OCI-LY1 (cell line): ENCODE results near the gene CALU.

Experiments used
- H2AFZ ChIP-seq: fragments of 200-600 bp; sonication (generic), shearing (Covaris generic); 2 replicates; pipeline ENCODE4 v1.6.0; 2014; ENCODE audit warnings: antibody characterized with exemption, mild to moderate bottlenecking, low read length
- H3F3A ChIP-seq: fragments of 200-600 bp; sonication (generic), shearing (Covaris generic); 2 replicates; pipeline ENCODE4 v1.6.0; 2014; ENCODE audit warnings: mild to moderate bottlenecking, antibody characterized with exemption, low read length, moderate library complexity; ENCODE audit not compliant: insufficient read depth
- H3K27ac ChIP-seq: fragments of 200-600 bp; sonication (generic); 2 replicates; pipeline ENCODE4 v1.5.1; 2014; ENCODE audit warnings: low read length, mixed run types, mild to moderate bottlenecking, low read depth; ENCODE audit not compliant: poor library complexity, severe bottlenecking
- H3K27me3 ChIP-seq: fragments of 200-600 bp; sonication (generic); 2 replicates; pipeline ENCODE4 v1.6.0; 2014; ENCODE audit warnings: antibody characterized with exemption, mild to moderate bottlenecking, low read length, moderate library complexity; ENCODE audit not compliant: insufficient read depth
- H3K36me3 ChIP-seq: fragments of 200-600 bp; sonication (generic); 2 replicates; pipeline ENCODE4 v1.6.1; 2014; ENCODE audit warnings: mild to moderate bottlenecking, antibody characterized with exemption, low read length, moderate library complexity, mixed read lengths; ENCODE audit not compliant: insufficient read depth
- H3K4me1 ChIP-seq: fragments of 200-600 bp; sonication (generic); 2 replicates; pipeline ENCODE4 v1.5.1; 2014; ENCODE audit warnings: mild to moderate bottlenecking, low read length, moderate library complexity; ENCODE audit not compliant: insufficient read depth, severe bottlenecking
- H3K4me2 ChIP-seq: fragments of 200-600 bp; sonication (generic), shearing (Covaris generic); 2 replicates; pipeline ENCODE4 v1.6.1; 2014; ENCODE audit warnings: low read length
- H3K4me3 ChIP-seq: fragments of 200-600 bp; sonication (generic); 2 replicates; pipeline ENCODE4 v1.5.1; 2014; ENCODE audit warnings: low read length, low read depth, mild to moderate bottlenecking, mixed read lengths; ENCODE audit not compliant: poor library complexity, severe bottlenecking
- H3K79me2 ChIP-seq: fragments of 200-600 bp; shearing (Covaris generic); 2 replicates; pipeline ENCODE4 v1.6.1; 2016; ENCODE audit warnings: mixed run types, low read length, mixed read lengths; ENCODE audit not compliant: insufficient read depth
- H3K9ac ChIP-seq: fragments of 200-600 bp; sonication (generic), shearing (Covaris generic); 2 replicates; pipeline ENCODE4 v1.6.1; 2014; ENCODE audit warnings: mild to moderate bottlenecking, low read length, mixed read lengths
- H3K9me2 ChIP-seq: fragments of 200-600 bp; sonication (generic), shearing (Covaris generic); 2 replicates; pipeline ENCODE4 v1.6.1; 2014; ENCODE audit warnings: low read depth, mild to moderate bottlenecking, low read length, mixed read lengths
- H3K9me3 ChIP-seq: fragments of 200-600 bp; shearing (Covaris generic); 2 replicates; pipeline ENCODE4 v1.6.1; 2014; ENCODE audit warnings: low read length, mixed read lengths
- H4K20me1 ChIP-seq: fragments of 200-600 bp; sonication (generic), shearing (Covaris generic); 2 replicates; pipeline ENCODE4 v1.6.0; 2016; ENCODE audit warnings: mild to moderate bottlenecking, low read length; ENCODE audit not compliant: insufficient read depth
- CTCF ChIP-seq: fragments of 200-600 bp; sonication (generic), shearing (Covaris generic); IDR thresholded peaks from 2 replicates; pipeline ENCODE4 v1.5.1; 2017; ENCODE audit warnings: mild to moderate bottlenecking, antibody characterized with exemption, low read length, moderate library complexity, mixed read lengths
- EZH2 ChIP-seq: fragments of 200-600 bp; sonication (generic), shearing (Covaris generic); IDR thresholded peaks from 2 replicates; pipeline ENCODE4 v1.8.0; 2017; ENCODE audit warnings: borderline replicate concordance, mixed run types, mild to moderate bottlenecking, antibody characterized with exemption, low read length, moderate library complexity, mixed read lengths

Gene CALU

GRCh38 chr7:128713794-128714193 is 25.4 kb upstream of the CALU start:
- TF ChIP-seq EZH2 = no peak
- TF ChIP-seq CTCF = no peak
- H3K27me3 ChIP-seq = peaks cover 21% of the 10 kb centered on the region
- no peak overlapping the region for H3K4me2 ChIP-seq
- no peak overlapping the region for H3K27ac ChIP-seq
- no peaks in the 10 kb centered on the region for H3K9me2 ChIP-seq
- H3K9ac ChIP-seq = no peak overlapping the region
- H3K36me3 ChIP-seq = no peaks in the 10 kb centered on the region; the same call in 1 of the 2 replicates
- H3K4me1 ChIP-seq = no peaks in the 10 kb centered on the region
- no peak overlapping the region for H2AFZ ChIP-seq
- no peaks in the 10 kb centered on the region for H3K79me2 ChIP-seq
- no peak overlapping the region for H3K4me3 ChIP-seq
- H3K9me3 ChIP-seq = peaks cover 6% of the 10 kb centered on the region; the same call in 1 of the 2 replicates
- no peaks in the 10 kb centered on the region for H3F3A ChIP-seq
- H4K20me1 ChIP-seq = no peaks in the 10 kb centered on the region

- Histone ChIP-seq H3K9me2 (no peaks in the 10 kb centered on the region), H3K4me3 (no peak overlapping the region)
These were observed 24.3 kb upstream of the CALU start for GRCh38 chr7:128714701-128715495.

GRCh38 chr7:128718967-128719642 is 20.1 kb upstream of the CALU start:
- no peaks in the 10 kb centered on the region for H3K36me3 ChIP-seq
- no peak overlapping the region for H3K4me2 ChIP-seq
- no peaks in the 10 kb centered on the region for H3K9me3 ChIP-seq
- H2AFZ ChIP-seq = no peak overlapping the region
- no peaks in the 10 kb centered on the region for H3K4me1 ChIP-seq
- H3K79me2 ChIP-seq = no peaks in the 10 kb centered on the region
- H3K9me2 ChIP-seq = no peaks in the 10 kb centered on the region
- H3F3A ChIP-seq = no peaks in the 10 kb centered on the region
- TF ChIP-seq EZH2 = no peak
- no peak for TF ChIP-seq CTCF
- H3K27me3 ChIP-seq = peaks cover 18% of the 10 kb centered on the region
- H3K4me3 ChIP-seq = no peak overlapping the region
- H3K27ac ChIP-seq = no peak overlapping the region
- 0 out of 2 replicates have a peak, but pooled peaks cover 4% of the 10 kb centered on the region for H4K20me1 ChIP-seq
- no peak overlapping the region for H3K9ac ChIP-seq

More at GRCh38 chr7:128714701-128715495, 24.3 kb upstream of the CALU start:
- Histone ChIP-seq H3K4me2 (no peak overlapping the region), H3K36me3 (no peaks in the 10 kb centered on the region; the same call in 1 of the 2 replicates), H3K27ac (no peak overlapping the region), H3K4me1 (no peaks in the 10 kb centered on the region), H3K79me2 (no peaks in the 10 kb centered on the region), H3K9me3 (peaks cover 6% of the 10 kb centered on the region; the same call in 1 of the 2 replicates), H3F3A (no peaks in the 10 kb centered on the region), H3K9ac (no peak overlapping the region), H4K20me1 (no peaks in the 10 kb centered on the region), H2AFZ (no peak overlapping the region), H3K27me3 (peaks cover 21% of the 10 kb centered on the region)
- TF ChIP-seq EZH2 (no peak), CTCF (no peak)
